NCI-H2029 treated with DMSO at 0.1 percent for 48 hours (cell line): ENCODE measurements around the gene NIBAN1.
A peak's percentile ranks its signal among the peaks of the same experiment; 100 is the strongest.
"Not testable (repeated sequence)": the region's sequence is repeated elsewhere in the genome, so short reads cannot be mapped to it uniquely, and the experiment has no call there.

Experiments used
- DNase-seq: peaks from one replicate; lab custom pipeline; 2025; lab: John Stamatoyannopoulos, UW

Gene NIBAN1, protein sequence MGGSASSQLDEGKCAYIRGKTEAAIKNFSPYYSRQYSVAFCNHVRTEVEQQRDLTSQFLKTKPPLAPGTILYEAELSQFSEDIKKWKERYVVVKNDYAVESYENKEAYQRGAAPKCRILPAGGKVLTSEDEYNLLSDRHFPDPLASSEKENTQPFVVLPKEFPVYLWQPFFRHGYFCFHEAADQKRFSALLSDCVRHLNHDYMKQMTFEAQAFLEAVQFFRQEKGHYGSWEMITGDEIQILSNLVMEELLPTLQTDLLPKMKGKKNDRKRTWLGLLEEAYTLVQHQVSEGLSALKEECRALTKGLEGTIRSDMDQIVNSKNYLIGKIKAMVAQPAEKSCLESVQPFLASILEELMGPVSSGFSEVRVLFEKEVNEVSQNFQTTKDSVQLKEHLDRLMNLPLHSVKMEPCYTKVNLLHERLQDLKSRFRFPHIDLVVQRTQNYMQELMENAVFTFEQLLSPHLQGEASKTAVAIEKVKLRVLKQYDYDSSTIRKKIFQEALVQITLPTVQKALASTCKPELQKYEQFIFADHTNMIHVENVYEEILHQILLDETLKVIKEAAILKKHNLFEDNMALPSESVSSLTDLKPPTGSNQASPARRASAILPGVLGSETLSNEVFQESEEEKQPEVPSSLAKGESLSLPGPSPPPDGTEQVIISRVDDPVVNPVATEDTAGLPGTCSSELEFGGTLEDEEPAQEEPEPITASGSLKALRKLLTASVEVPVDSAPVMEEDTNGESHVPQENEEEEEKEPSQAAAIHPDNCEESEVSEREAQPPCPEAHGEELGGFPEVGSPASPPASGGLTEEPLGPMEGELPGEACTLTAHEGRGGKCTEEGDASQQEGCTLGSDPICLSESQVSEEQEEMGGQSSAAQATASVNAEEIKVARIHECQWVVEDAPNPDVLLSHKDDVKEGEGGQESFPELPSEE

DNA sequence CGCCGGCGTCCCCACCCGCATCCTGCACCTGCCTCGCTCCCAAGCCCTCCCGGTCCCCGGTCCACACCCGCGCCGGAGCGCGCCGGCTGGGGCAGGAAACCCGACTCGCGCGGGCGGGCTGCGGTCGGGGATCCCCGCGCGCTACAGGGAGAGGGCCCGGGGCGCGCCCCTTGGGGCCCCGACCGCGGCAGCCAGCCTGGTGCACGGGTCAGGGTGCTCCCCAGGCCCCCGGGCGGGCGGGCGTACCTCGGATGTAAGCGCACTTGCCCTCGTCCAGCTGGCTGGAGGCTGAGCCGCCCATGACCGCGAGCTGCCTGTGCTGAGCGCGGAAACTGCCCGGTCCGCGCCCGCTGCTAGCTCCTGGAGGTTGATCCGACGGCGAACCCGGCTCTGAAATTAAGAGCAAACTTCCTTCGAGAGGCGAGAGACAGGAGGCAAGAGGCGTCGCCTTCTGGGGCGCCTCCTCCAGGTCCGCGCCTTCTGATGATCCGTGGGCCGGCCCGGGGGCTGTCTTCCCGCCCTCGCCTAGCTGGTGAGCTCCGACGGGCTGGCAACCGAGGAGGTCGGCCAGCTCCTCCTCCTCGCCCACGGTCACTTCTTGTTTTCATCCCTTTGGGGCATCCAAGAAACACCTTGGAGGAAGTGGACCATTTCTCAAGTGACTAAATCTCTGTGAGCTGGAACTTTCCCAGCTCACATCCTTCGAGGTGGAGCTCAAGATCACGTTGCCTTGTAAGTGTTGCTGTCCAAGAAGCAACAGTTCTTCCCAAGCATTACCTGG, at the start of gene NIBAN1:
TSS of gene NIBAN1 (minus strand) at position 453 of the 781 bp plus-strand sequence. CDS start at position 301, 152 bp downstream.
- DNase-seq: no peak

DNA sequence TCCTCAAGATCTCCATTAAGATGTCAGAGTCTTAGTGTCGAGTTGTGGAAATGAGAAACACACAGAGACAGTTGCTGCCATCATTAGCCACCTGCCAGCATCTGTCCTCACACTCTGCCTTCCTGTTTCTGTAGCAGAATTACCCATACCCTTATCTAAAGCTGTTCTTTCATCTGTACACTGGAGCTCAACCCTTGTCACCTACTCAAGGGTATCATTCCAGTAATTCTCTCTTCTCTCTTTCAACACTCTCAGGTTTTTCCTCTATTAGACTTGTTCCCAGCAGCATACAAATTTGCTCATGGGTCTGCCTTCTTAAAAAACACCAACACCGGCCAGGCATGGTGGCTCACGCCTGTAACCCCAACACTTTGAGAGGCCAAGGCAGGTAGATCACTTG, 43.7 kb upstream of the NIBAN1 start:
- DNase-seq: no peak

DNA sequence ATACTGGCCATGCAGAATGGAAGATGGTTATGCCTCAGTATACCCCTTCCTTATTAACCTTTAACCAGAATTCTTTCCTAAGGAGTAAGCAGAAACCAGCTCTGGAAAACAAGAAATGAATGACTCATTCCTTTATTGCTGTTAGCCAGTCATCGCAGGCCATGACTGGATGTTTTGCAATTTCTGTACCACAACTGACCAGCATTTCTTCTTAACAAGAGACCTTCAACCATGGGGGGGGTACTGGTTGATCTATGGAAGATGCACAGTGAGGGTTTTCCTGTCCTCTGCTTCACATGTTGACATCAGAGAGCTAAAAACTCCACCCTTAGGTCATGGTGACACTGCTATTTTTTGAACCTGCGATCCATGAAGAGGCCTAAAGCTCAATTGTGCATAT, 43.0 kb upstream of the NIBAN1 start:
- DNase-seq: no peak

GRCh38 chr1:185016880-185017279, 42.6 kb upstream of the NIBAN1 start:
- DNase-seq: no peak

GRCh38 chr1:185015631-185016030, 41.3 kb upstream of the NIBAN1 start:
- DNase-seq: no peak

- no peak for DNase-seq
Observed at GRCh38 chr1:185014941-185015340, 40.6 kb upstream of the NIBAN1 start.

GRCh38 chr1:185010361-185010760, 36.1 kb upstream of the NIBAN1 start:
- no peak for DNase-seq

- no peak for DNase-seq
Observed at GRCh38 chr1:185008838-185009237, 34.5 kb upstream of the NIBAN1 start.

GRCh38 chr1:185001312-185001880, 27.1 kb upstream of the NIBAN1 start:
- not testable (repeated sequence) for DNase-seq

DNA sequence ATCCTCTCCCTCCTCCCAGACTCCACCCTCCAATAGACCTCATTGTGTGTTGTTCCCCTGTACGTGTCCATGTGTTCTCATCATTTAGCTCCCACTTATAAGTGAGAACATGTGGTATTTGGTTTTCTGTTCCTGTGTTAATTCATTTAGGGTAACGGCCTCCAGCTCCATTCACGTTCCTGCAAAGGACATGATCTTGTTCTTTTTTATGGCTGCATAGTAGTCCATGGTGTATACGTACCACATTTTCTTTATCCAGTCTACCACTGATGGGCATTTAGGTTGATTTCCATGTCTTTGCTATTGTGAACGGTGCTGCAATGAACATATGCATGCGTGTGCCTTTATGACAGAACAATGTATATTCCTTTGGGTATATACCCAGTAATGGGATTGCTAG, 25.7 kb upstream of the NIBAN1 start:
- not testable (repeated sequence) for DNase-seq

GRCh38 chr1:184994301-184994700, 20.0 kb upstream of the NIBAN1 start:
- no peak for DNase-seq

DNA sequence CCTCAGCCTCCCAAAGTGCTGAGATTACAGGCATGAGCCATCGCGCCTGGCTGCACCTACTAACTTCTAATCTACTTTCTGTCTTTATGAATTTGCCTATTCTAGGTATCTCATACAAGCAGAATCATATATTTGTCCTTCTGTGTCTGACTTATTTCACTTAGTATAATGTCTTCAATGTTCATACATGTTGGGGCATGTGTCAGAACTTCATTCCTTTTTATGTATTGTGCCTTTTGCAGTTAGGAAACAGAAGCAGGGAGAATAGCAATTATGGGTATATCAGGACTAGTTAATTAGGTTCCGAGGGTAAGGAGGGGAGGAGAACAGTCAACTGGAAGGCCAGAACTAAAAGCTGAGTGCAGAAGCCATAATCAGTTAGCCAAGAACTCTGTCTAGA, 18.0 kb upstream of the NIBAN1 start:
- no peak for DNase-seq

DNA sequence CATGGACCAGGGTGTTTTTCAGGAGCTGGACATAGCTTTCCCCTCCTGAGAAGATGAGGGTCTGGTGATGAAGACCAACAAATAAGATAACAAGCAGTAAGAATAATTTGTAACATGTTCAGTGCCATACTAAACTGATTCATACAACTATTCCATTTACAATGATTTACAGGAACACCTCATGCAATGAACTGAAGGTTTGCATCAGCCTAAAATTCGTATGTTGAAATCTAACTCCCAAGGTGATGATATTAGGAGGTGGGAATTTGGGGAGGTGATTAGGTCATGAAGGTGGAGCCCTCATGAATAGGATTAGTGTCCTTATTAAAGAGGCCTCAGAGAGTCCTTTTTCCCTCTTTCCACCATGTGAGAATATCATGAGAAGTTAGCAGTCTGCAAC, 15.9 kb upstream of the NIBAN1 start:
- DNase-seq: no peak

DNA sequence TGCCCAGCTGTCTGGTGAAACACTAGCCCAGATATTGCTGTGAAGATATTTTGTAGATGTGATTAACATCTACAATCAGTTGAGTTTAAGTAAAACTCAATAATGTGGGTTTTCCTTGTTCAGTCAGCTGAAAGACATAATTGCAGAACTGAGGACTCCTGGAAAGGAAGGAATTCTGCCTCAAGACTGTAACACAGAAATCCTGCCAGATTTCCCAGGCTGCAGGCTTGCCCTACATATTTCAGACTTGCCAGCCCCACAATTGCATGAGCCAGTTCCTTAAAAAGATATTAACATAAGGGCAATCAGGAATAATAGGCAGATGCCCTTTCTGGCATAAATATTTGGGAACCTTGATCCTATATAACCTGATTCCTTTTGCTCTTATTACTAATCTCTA, 14.2 kb upstream of the NIBAN1 start:
- DNase-seq: no peak

DNA sequence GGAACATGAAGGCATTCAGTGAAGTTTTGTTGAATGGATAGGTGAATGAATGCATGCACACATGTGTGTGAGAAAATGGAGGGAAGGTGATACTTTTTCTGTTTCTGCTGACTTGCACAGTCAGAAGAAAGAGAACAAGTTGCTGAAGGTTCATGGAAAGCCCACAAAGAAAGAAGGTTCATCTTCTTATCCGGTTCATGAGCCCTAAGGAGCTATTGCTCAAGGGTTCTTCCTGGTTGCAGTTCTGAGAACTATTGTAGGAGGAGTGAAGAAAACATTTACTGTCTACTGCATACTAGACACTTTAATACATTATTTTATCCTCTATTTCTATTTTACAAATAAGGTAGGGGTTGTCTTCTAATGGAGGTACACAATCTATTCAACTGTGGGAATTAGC, 13.4 kb upstream of the NIBAN1 start:
- DNase-seq: no peak

DNA sequence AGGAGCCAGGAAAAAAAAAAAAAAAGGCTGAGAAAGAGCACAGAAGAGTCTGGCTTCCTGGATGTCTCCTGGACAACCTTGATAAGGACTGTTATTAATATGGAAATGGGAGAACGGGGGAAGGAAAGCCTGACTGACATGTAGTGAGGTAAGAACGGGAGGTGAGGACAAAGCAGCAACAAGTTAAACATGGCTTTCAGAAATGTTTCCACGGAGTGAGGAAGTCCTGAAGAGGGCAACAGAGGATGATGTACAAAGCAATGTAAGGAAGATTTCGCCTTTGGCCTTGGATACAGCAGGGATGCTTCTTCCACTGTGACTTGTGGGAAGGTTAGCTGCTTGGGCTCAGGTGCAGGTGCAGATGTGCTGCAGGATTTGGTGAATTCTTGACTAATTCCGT, 11.9 kb upstream of the NIBAN1 start:
- no peak for DNase-seq

DNA sequence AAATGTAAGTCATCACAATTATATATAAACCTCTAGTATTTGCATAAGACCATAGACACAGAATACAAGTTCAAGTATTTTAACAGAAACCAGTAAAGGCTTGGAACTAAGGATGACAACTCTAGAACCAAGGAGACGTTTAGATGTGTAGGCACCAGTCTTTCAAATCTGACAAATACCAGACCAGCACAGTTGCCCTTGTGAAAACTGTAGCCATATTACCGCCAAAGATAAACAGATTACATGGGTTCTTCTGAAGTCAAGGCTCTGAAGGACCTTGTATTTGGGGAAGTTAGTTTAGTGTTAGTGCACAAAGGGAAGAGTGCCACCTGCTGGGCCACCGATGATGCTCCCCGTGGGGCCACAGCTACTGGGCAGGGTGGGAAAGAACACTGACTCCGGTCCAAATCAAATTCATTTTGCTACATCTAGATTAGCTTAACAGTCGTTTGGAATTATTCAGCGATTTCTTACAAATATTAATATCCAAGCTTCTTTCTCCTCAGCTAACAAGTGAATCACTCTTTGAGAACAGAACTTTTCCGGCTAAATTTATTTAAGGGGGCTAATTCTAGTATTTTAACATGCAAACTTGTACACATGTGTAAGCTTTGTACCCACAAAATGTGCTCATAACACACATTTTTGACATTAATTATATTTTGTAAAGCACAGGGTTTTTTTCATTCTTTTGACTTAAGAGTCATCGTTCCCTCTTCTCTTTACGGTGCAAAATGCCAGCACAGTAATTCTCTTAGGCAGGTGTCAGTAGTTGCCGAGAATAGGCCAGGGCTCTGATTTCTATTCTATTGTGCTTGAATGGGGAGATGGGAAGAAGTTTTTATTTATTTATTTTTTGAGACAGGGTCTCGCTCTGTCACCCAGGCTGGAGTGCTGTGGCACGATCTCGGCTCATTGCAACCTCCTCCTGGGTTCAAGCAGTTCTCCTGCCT, 8.0 kb upstream of the NIBAN1 start:
- peak; percentile 57 for DNase-seq

- DNase-seq: no peak
Observed at GRCh38 chr1:184980726-184981125, 6.4 kb upstream of the NIBAN1 start.

GRCh38 chr1:184975208-184975870, 1.0 kb upstream of the NIBAN1 start:
- DNase-seq: no peak

GRCh38 chr1:184974837-184975115, 468 bp upstream of the NIBAN1 start:
- DNase-seq: no peak
